ENCODE data around the gene HSPA8.
"Not testable (repeated sequence)": the region's sequence is repeated elsewhere in the genome, so short reads cannot be mapped to it uniquely, and the experiment has no call there.

Gene HSPA8

DNA sequence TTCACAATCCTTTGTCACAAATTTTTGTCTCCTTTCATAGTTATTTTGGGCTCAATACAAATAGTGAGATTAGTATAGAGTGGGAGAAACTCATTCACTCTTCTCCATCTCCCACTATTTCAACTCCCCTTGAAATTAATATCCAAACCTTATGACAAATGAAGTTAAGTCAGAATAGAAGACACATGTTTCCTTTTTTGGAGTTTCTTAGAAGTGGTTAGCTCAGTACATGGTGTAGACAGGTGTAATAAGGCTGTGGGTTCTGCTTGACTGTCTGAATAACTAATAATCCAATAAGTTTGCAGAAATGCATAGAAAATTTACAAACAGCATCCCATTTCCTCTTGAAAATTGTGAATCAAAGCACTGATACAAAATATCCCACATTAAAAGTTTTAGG, 10.8 kb upstream of the HSPA8 start:
- DNase-seq (ENCODE audit: low spot score), result no peak

DNA sequence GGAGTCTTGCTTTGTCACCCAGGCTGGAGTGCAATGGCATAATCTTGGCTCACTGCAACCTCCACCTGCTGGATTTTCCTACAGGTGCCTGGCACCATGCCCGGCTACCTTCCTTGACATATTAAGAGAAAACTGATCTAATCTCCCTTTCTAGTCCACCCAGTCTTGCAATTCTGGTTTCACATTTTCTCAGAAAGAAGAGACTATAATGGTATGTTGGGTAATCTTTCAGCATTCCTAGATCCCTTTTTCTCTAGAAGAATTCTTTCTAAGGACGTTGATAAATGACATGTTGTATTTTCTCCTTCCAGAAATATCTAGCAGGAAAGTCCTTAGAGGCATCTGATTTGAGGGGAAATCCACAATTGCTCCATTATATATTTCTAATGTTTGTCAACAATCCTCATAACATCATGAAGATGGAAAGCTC, 10.4 kb upstream of the HSPA8 start:
- DNase-seq (ENCODE audit: low spot score), result no peak

DNA sequence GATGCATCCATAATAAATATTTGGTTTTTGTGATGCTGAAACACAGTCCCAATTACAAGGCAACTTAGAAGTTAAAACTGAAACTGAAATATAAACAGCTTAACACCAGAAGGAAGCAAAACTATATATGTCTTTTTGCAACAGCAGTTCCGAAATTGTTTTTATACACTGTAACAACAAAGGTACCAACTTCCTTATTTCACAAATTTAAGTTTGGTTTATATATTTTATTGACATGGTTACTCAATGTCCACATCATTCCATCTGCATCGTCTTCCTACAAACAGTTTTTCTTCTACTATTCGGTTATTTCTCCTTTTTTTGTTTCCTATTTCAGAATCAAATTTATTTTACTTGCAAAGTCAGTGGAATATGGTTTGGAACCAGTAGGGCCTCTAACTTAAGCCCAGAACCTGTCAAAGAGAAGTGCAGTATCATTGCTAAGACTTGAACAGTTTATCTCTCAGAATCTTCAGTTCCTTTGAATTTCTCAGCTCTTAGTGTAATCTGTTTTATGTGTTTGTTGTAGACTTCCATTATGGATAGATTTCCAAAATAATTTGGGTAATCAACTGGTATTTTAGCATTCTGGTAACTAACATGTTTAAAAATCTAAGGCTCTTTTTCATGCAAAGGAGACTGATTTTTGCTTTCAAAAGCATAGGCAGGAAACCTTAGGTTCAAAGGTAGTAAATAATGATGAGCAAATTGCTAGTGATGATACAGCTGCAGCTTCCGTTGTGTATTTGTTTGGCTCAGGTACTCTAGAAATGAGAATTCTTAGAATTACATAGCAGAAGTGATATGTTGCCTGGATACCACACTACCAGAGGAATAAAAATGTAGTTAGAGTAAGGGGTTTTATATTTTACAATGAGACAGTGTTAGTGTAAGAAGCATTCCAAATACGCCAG, 8.2 kb upstream of the HSPA8 start:
- no peak for DNase-seq (ENCODE audit: low spot score)

DNA sequence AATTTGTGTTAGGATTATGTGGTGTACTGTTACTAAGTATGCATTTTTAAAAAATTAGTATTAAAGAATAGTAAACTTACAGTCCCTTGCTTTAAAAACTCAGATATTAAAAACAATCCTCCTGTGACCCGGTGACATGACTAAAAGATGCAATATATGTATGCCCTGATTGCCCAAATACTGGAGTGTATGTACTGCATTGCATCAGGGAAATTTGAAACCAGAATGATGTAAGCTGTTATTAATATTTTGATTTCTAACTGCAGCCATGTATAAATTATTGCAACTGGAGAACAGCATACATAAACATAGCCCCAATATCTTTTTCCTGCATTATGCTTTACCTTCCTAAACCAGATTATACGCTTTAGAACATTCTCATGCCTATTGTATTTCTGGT, 3.7 kb upstream of the HSPA8 start:
- no peak for DNase-seq (ENCODE audit: low spot score)

DNA sequence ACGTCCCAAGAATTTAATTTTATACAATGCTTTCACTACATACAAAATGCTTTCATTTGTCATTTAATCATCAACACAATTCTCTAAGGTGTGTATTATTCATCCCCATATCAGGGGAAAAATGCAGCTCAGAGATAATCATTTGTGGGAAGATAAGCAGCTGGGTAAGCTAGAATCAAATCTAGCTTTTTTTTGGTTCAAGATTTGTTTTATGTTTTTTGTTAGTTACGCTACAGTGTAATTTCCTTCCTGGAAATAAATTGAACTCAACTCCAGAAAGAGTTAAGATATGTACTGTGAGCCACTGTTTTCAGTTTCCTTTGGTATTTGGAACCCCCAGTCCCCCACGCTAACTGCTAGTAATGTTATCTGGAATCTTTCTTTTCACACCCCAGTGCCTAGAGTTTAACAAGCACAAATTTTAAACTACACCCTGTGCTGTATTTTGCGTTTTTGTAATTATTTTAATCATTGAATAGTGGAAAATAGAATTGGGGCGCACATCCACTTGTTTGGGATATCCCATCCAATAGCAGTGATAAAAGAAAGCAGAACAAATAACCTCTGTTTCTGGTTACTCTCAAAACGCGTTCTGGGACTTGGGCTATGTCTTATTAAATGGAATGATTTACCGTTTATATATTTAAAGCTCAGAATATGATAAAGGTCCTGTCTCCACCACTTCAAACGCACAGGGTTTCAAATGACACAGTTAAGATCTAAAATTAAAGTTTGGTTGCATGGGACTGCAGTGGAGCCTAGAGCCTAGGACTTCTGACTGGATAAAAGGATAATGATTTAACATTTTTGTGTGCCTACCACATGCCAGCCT, 2.1 kb upstream of the HSPA8 start:
- DNase-seq (ENCODE audit: low spot score), result no peak

DNA sequence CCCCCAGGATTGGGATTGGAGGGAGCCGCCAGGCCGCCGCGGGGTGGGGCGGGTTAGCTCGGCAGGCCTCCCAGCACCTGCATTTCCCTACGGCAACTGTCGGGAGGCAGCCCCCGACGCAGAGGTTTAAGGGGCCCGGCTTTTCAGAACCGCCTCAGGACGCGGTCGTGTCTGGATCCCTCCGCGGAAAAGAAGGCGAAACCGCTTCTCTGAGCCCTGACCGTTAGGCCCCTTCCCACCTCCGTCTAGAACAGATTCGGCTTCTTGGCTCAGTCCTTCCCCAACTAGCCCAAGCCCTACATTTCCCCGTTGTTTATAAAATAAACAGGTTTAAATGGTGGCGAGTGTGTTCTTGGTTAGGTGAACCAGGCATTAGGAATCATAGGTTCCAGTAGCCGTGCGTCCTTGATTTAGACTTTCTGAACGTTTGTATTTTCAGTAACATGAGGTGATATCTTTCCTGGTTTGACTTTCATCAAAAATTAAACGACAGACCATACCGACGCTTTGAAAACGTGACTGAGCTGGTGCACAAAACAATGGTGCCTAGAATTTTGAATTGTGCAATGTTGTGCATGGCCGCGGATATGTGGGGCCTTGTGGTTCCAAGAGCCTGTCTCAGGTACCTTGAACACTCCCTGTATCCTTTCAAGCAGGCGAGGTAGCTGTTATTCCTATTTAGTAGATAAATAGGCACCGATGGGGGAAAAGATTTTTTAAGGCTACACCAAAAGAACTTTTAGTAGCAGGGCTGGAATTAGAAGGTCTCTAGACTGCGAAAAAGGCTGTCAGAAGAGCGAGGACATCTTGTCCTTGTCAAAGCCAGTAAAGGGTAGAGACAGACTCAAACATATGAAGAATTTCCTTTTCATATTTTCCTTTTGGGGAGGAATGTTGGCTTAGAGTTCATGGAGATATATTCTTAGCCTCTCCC, 1.2 kb upstream of the HSPA8 start:
- no peak for DNase-seq (ENCODE audit: low spot score)

DNA sequence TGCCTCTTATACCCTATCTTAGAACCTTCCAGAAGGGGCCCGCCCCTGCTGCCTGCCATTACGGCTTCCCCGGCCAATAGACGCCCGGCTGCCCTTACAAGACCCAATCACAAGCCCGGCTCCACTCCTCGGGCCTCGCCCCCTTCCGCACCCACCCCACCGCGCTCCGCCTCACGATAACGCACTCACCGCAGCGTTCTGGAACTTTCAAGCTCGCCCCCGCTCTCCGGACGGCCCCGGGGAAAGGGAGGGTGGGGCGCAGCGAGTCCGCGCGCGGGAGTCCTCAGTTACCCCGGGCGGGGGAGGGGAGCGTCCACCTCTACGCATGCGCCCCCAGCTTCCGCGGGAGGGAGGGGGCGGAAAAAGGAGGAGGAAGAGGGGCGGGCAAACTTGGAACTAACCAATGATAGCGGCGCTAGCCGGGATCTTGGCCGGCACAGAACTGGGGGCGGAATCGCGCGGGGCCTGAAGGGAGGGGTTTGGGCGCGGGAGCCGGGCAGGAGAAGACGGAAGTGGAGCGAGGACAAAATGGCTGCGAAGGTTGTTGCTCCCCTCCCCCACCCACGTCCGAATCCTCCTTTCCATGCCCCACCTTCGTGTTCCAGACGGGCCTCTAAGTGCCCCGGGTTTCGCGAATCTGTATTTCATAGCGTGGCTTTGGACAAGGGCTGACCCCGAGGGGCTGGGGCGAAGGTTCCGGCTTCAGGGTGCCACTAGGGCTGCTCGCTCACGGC, 389 bp upstream of the HSPA8 start:
- peak; percentile 96 for DNase-seq (ENCODE audit: low spot score)

DNA sequence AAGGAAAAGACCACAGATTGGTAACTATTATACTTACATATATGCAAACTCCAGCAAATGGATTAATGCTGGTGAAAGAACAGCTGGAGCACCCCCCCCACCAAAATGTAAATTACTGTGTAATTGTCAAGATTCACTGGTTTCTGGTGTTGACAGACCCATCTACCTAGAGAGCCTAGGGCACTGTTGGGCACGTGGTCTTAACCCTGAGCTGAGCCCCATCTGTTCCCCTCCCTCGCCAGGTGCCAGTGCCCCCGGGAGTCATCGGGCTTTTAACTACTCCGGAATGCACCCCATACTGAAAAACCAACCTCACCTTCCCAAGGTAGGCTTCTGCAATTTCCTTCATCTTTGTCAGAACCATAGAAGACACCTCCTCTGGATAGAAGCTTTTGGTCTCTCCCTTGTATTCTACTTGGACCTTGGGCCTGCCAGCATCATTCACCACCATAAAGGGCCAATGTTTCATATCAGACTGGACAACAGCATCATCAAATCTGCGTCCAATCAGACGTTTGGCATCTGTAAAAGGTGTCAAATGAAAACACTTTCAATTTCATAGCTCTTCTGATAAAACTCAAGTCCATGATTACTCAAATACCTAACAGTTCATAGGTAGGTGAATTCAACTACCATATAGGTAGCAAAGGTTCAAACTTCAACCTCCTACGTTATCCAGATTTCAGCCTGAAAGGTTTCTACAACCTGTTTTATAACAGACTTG, 1.5 kb downstream of the HSPA8 start:
- DNase-seq (ENCODE audit: low spot score), result no peak

DNA sequence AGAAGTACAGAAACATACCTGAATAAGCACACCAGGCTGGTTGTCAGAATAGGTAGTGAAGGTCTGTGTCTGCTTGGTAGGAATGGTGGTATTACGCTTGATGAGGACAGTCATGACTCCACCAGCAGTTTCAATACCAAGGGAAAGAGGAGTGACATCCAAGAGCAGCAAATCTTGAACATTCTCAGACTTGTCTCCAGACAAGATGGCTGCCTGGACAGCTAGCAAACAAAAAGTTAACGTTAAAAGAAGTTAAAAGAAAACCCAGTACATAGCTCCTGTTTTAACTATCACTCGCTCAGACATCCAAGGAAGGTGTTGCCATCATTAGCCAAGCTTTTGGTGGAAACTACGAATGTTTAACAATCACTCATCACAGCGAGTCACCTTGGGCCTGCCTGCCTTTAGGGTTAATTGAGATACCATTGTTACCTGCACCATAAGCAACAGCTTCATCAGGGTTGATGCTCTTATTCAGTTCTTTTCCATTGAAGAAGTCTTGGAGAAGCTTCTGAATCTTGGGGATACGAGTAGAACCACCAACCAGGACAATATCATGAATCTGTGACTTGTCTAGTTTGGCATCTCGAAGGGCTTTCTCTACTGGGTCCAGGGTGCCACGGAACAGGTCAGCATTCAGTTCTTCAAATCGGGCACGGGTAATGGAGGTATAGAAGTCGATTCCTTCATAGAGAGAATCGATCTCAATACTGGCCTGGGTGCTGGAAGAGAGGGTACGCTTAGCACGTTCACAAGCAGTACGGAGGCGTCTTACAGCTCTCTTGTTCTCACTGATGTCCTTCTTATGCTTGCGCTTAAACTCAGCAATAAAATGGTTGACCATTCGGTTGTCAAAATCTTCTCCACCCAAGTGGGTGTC, 2.7 kb downstream of the HSPA8 start:
- DNase-seq (ENCODE audit: low spot score), result not testable (repeated sequence)

DNA sequence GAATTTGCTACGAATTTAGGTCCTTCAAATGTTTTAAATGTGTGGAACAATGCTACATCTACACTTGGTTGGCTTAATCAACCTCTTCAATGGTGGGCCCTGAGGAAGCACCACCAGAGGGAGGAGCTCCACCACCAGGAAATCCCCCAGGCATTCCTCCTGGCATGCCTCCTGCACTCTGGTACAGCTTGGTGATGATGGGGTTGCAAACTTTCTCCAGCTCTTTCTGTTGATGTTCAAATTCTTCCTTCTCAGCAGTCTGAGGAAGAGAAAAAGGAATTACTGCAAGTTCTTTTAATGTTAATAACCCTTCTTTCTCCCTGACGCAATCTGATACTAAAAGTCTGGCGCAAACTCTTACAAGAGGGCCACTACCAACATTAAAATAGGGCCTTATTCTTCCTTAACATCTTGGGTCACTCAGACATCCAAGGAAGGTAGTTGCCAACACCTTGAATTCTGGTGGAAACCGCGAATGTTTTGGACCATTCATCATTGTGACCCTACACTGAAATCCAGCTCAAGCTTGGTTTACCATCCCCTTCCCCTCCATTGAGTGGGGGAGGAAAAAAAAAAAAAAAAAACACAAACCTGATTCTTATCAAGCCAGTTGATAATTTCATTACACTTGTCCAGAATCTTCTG, 4.2 kb downstream of the HSPA8 start:
- DNase-seq (ENCODE audit: low spot score), result no peak

DNA sequence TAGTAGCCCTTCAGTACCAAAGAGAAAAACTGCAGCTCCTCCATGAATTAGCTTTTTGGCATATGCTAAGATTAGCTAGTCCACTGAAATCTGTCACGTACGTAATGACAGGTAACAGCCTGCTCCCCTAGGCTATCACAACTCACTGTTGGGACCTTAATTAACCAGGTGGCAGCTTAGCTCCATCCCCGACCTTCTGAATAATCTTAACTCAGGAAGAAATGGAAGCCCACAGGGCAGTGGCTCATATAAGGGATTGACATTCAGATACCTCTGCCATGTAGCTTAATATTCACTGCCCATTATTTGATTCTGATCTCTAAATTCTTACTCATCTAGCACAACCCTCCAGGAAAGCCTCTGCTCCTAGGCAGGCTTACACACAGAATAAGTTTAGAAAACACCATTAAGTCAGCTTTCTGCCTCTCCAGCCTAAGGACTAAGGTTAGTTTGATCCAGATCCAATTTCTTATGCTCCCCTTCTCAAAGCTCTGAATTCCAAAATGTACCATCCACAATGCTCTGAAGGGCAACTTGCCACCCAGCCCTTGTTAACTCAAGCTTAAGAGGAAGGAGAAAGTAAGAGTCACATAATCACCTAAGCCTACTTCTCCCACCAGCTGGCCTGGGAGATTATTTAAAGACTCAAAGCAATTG, 5.0 kb downstream of the HSPA8 start:
- no peak for DNase-seq (ENCODE audit: low spot score)

DNA sequence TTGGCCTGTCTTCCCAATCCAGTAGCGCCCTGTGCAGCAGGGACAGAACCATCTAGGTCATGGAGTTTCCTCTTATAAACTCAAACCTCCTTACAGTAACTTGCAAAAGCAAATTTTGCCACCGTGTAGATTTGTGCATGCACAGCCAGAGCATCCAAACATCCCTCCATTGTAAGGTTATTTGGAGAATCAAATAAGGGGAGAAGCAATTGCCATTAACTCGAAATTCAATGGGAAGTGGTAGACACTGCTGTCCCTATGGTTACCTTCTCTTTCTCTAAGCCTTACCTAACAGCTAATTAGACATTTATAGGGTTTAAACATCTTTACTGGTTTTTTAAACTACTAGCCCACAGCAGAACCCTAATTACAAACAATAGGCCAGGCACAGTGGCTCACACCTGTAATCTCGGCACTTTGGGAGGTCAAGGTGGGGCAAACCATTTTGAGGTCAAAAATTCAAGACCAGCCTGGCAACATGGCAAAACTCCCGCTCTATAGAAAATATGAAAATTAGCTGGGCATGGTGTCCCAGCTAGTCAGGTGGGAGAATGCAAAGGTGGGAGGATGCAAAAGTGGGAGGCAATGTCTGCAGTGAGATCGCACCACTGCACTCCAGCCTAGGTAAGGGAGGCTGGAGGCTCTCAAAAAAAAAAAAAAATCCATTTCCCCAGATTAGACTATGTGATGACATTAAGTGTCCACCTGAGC, 6.6 kb downstream of the HSPA8 start:
- DNase-seq (ENCODE audit: low spot score), result no peak

DNA sequence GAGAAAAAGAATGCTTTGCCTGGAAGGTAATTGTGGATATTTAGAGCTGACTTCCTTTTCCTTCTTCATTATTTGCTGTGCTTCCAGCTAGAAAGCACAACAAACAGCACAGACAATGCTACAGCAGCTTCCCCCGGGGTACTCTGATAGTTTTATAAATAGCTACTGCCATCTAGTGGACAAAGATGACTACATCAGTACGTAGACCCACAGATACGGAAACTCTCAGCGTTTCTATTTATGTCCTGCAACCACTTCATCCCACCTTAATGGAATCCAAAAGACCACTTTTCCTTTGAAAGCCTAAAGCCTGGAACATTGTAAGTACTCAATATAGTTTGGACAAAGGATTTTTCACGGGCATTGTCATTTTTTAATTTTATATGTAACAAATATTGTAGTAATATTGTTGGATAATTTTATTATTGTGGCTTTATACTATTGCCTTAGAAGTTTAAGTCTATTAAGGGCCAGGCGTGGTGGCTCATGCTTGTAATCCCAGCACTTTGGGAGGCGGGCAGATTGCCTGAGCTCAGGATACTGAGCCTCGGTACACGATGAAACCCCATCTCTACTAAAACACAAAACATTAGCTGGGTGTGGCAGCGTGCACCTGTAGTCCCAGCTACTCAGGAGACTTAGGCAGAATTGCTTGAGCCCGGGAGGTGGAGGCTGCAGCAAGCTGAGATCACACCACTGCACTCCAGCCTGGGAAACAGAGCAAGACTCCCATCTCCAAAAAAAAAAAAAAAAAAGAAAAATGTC, 7.5 kb downstream of the HSPA8 start:
- peak; percentile 66 for DNase-seq (ENCODE audit: low spot score)

DNA sequence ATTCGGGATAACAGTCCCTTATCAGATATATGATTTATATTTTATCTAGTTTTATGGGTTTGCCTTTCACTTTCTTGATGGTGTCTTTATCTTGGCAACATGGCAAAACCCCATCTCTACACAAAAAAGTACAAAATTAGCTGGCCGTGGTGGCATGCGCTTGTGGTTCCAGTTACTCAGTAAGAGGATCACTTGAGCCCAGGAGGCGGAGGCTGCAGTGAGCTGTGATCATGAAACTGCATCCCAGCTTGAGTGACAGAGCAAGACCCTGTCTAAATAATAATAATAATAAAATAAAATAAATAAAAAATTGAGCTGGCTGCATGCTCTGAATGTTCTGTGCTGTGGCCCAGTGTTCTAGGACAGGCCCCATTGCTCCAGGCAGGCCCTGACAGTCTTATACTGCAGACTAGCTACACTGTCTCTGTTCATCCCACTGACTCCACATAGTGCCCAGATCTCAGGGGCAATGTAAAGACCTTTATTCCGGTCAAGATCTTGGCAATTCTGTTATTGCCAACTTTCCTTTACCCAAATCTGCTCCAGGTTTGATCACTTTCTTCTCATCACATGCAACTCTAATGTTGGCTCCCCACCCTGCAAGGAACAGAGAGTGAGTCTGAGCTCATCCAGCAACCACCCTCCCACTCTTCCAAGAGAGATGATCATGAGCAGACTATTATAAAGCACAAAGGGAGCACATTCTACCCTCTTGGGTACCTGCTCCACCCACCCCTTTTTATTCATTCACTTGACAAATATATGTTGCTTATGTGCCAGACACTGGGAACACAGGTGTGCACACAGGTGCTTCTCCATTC, 8.8 kb downstream of the HSPA8 start:
- no peak for DNase-seq (ENCODE audit: low spot score)

DNA sequence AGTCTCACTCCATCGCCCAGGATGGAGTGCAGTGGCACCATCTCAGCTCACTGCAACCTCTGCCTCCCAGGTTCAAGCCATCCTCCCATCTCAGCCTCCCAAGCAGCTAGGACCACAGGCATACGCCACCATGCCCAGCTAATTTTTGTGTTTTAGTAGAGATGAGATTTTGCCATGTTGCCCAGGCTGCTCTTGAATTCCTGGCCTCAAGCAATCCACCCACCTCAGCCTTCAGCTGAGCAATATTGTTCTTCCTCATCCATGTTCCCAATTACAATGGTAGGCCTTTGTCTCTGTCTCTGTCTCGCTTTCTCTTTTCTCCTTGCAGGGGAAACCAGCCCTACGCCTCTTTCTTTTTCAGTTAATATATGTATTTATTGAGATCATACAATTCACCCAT, 10.3 kb downstream of the HSPA8 start:
- no peak for DNase-seq (ENCODE audit: low spot score)

DNA sequence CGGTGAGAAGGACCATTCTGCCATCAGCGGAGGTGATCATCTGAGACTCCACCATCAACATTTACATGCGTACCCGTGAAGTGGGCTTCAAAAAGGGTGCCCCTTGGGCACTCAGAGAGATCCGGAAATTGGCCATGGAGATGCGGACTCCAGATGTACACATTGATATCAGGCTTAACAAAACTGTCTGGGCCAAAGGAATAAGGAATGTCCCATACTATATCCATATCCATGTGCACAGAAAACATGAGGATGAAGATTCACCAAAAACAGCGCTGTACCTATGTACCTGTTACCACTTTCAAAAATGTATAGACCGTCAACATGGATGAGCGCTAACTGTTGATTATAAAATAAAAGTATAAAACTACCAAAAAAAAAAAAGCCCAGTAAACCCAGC, 10.8 kb downstream of the HSPA8 start:
- no peak for DNase-seq (ENCODE audit: low spot score)

All from SK-N-DZ (cell line).